ENCODE measurements around the gene SELENON.

- TF ChIP-seq TAF1 (conservative IDR thresholded peaks at IDR 0.05) (no peak), SP1 (IDR thresholded peaks at IDR 0.05) (no peak), CTCF (IDR thresholded peaks at IDR 0.05; ENCODE audit: low read depth, low read length, missing input control) (no peak), JUND (IDR thresholded peaks at IDR 0.05) (no peak)
- TF ChIP-seq, protein P1, sequence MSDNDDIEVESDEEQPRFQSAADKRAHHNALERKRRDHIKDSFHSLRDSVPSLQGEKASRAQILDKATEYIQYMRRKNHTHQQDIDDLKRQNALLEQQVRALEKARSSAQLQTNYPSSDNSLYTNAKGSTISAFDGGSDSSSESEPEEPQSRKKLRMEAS (IDR thresholded peaks at IDR 0.05), result no peak
- TF ChIP-seq, protein P2, sequence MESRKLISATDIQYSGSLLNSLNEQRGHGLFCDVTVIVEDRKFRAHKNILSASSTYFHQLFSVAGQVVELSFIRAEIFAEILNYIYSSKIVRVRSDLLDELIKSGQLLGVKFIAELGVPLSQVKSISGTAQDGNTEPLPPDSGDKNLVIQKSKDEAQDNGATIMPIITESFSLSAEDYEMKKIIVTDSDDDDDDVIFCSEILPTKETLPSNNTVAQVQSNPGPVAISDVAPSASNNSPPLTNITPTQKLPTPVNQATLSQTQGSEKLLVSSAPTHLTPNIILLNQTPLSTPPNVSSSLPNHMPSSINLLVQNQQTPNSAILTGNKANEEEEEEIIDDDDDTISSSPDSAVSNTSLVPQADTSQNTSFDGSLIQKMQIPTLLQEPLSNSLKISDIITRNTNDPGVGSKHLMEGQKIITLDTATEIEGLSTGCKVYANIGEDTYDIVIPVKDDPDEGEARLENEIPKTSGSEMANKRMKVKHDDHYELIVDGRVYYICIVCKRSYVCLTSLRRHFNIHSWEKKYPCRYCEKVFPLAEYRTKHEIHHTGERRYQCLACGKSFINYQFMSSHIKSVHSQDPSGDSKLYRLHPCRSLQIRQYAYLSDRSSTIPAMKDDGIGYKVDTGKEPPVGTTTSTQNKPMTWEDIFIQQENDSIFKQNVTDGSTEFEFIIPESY (IDR thresholded peaks at IDR 0.05), result no peak
These were observed 31.0 kb upstream of the SELENON start for GRCh38 chr1:25768999-25769398.

All from liver (tissue), 3 donors.